ENCODE measurements around the gene RBP4.

RBP4 gene

GRCh38 chr10:93554316-93554663, 46.7 kb downstream of the RBP4 start:
- Histone ChIP-seq H3K9me3 (replicated peaks; ENCODE audit: insufficient read depth, low read length) (no peaks in the 10 kb centered on the region), H3K4me2 (ENCODE audit: low read depth, low read length) (no peak overlapping the region), H2AFZ (ENCODE audit: low read length) (no peak overlapping the region), H4K20me1 (ENCODE audit: insufficient read depth, low read length) (no peaks in the 10 kb centered on the region), H3K4me3 (ENCODE audit: low read length) (no peak overlapping the region), H3F3A (ENCODE audit: insufficient read depth, low read length) (no peaks in the 10 kb centered on the region), H3K27ac (ENCODE audit: low read length) (no peak overlapping the region), H3K27me3 (replicated peaks; ENCODE audit: insufficient read depth, low read length) (no peaks in the 10 kb centered on the region), H3K4me1 (ENCODE audit: low read length) (no peaks in the 10 kb centered on the region), H3K79me2 (ENCODE audit: low read length) (no peaks in the 10 kb centered on the region), H3K9ac (ENCODE audit: low read length) (no peak overlapping the region), H3K36me3 (replicated peaks; ENCODE audit: insufficient read depth, low read length) (no peaks in the 10 kb centered on the region), H3K9me2 (replicated peaks; ENCODE audit: insufficient read depth, low read length) (no peaks in the 10 kb centered on the region)
- TF ChIP-seq CTCF (IDR thresholded peaks at IDR 0.05; ENCODE audit: low read length) (no peak), EZH2 (optimal IDR thresholded peaks at IDR 0.05; ENCODE audit: low read depth, low read length) (no peak), EZH2phosphoT487 (IDR thresholded peaks at IDR 0.05; ENCODE audit: low read length) (no peak)
- no peak for DNase-seq

GRCh38 chr10:93553482-93554315, 47.3 kb downstream of the RBP4 start:
- H3K4me2 ChIP-seq (ENCODE audit: low read depth, low read length): no peak overlapping the region
- H3K36me3 ChIP-seq (replicated peaks; ENCODE audit: insufficient read depth, low read length): no peaks in the 10 kb centered on the region
- H3F3A ChIP-seq (ENCODE audit: insufficient read depth, low read length): no peaks in the 10 kb centered on the region
- H3K27me3 ChIP-seq (replicated peaks; ENCODE audit: insufficient read depth, low read length): no peaks in the 10 kb centered on the region
- no peaks in the 10 kb centered on the region for H3K4me1 ChIP-seq (ENCODE audit: low read length)
- no peak overlapping the region for H2AFZ ChIP-seq (ENCODE audit: low read length)
- H3K9me2 ChIP-seq (replicated peaks; ENCODE audit: insufficient read depth, low read length): no peaks in the 10 kb centered on the region
- no peaks in the 10 kb centered on the region for H4K20me1 ChIP-seq (ENCODE audit: insufficient read depth, low read length)
- no peak overlapping the region for H3K4me3 ChIP-seq (ENCODE audit: low read length)
- TF ChIP-seq EZH2phosphoT487 (IDR thresholded peaks at IDR 0.05; ENCODE audit: low read length) (no peak), CTCF (IDR thresholded peaks at IDR 0.05; ENCODE audit: low read length) (no peak), EZH2 (optimal IDR thresholded peaks at IDR 0.05; ENCODE audit: low read depth, low read length) (no peak)
- no peak for DNase-seq
- H3K9me3 ChIP-seq (replicated peaks; ENCODE audit: insufficient read depth, low read length): no peaks in the 10 kb centered on the region
- H3K79me2 ChIP-seq (ENCODE audit: low read length): no peaks in the 10 kb centered on the region
- H3K9ac ChIP-seq (ENCODE audit: low read length): no peak overlapping the region
- no peak overlapping the region for H3K27ac ChIP-seq (ENCODE audit: low read length)

- no peak overlapping the region for H2AFZ ChIP-seq (ENCODE audit: low read length)
- H3K4me3 ChIP-seq (ENCODE audit: low read length): no peak overlapping the region
- H3K9ac ChIP-seq (ENCODE audit: low read length): no peak overlapping the region
- TF ChIP-seq CTCF (IDR thresholded peaks at IDR 0.05; ENCODE audit: low read length) (no peak), EZH2phosphoT487 (IDR thresholded peaks at IDR 0.05; ENCODE audit: low read length) (no peak), EZH2 (optimal IDR thresholded peaks at IDR 0.05; ENCODE audit: low read depth, low read length) (no peak)
- H3K4me2 ChIP-seq (ENCODE audit: low read depth, low read length): no peak overlapping the region
- no peaks in the 10 kb centered on the region for H3K4me1 ChIP-seq (ENCODE audit: low read length)
- H3K36me3 ChIP-seq (replicated peaks; ENCODE audit: insufficient read depth, low read length): no peaks in the 10 kb centered on the region
- no peaks in the 10 kb centered on the region for H3K79me2 ChIP-seq (ENCODE audit: low read length)
- no peak overlapping the region for H3K27ac ChIP-seq (ENCODE audit: low read length)
- no peaks in the 10 kb centered on the region for H3K9me3 ChIP-seq (replicated peaks; ENCODE audit: insufficient read depth, low read length)
- DNase-seq: no peak
- no peaks in the 10 kb centered on the region for H4K20me1 ChIP-seq (ENCODE audit: insufficient read depth, low read length)
- H3K9me2 ChIP-seq (replicated peaks; ENCODE audit: insufficient read depth, low read length): no peaks in the 10 kb centered on the region
- no peaks in the 10 kb centered on the region for H3F3A ChIP-seq (ENCODE audit: insufficient read depth, low read length)
- no peaks in the 10 kb centered on the region for H3K27me3 ChIP-seq (replicated peaks; ENCODE audit: insufficient read depth, low read length)
Measured at GRCh38 chr10:93552780-93553179, 48.3 kb downstream of the RBP4 start.

Measured in MM.1S (cell line).